Vagina (tissue), 2 donors: Measurements from ENCODE around the gene PAX7. TPM values are rescaled to one million over a fixed set of nuclear protein-coding genes. Genes with fewer than 3 reads are reported as not detected.

Experiments
- DNase-seq, 2 donors: peaks; one replicate each; pipeline ENCODE4 v3.0.0-alpha.2; 2017; ENCODE audit errors: extremely low spot score in 2 of 2
- H3K27ac ChIP-seq: fragments of 200-600 bp; sonication (generic); one replicate; pipeline ENCODE4 v1.5.1; 2019
- H3K27me3 ChIP-seq: fragments of 200-600 bp; sonication (generic); one replicate; pipeline ENCODE4 v1.5.1; 2019
- H3K36me3 ChIP-seq, 2 donors: fragments of 200-600 bp; sonication (generic); one replicate each; pipeline ENCODE4 v1.5.1; 2017 to 2019
- H3K4me1 ChIP-seq: fragments of 200-600 bp; sonication (generic); one replicate; pipeline ENCODE4 v1.5.1; 2019
- H3K4me3 ChIP-seq, 2 donors: fragments of 200-600 bp; sonication (generic); 1 replicate in 1 of 2; 2 replicates in 1 of 2; pipeline ENCODE4 v1.5.1; 2016 to 2019
- H3K9me3 ChIP-seq: fragments of 200-600 bp; sonication (generic); one replicate; pipeline ENCODE4 v1.5.1; 2019
- CTCF ChIP-seq, 3 experiments: fragments of 450-650 bp in 2 of 3; fragments of 200-600 bp in 1 of 3; sonication (generic) in 1 of 3; IDR thresholded peaks; one replicate each; pipeline ENCODE4 v1.5.1; 2017 to 2019; ENCODE audit warnings: antibody characterized with exemption in 3 of 3, mild to moderate bottlenecking in 2 of 3, moderate library complexity in 2 of 3
- POLR2A ChIP-seq, 2 donors: fragments of 450-650 bp; IDR thresholded peaks; one replicate each; pipeline ENCODE4 v1.6.1; 2017; ENCODE audit warnings: antibody characterized with exemption in 2 of 2, mild to moderate bottlenecking in 2 of 2, moderate library complexity in 2 of 2
- POLR2AphosphoS5 ChIP-seq, 2 donors: sonication (generic); formaldehyde crosslinking; IDR thresholded peaks; one replicate each; pipeline ENCODE4 v1.9.0; 2017; ENCODE audit warnings: antibody characterized with exemption in 2 of 2, mild to moderate bottlenecking in 2 of 2, low read depth in 1 of 2; ENCODE audit not compliant: insufficient read depth in 1 of 2
- intact Hi-C: fragments of 100-400 bp; cut with DNase I; formaldehyde crosslinking; loops from one replicate; pipeline ENCODE4 v1.15.1; 2023
- total RNA-seq: library from RNA; depleted of rRNA; stranded (reverse); fragments of >200 nt; gene quantifications from one replicate; pipeline ENCODE4 v1.2.3, GENCODE V29; 2016

PAX7 gene
- total RNA-seq, 1 donor from 2014 or later = not detected

- DNase-seq = no peak
- no peaks in the 10 kb centered on the region for H3K4me1 ChIP-seq
- no peaks in the 10 kb centered on the region for H3K9me3 ChIP-seq
- H3K27me3 ChIP-seq = peaks cover 3% of the 10 kb centered on the region
- no peak overlapping the region for H3K27ac ChIP-seq
- intact Hi-C loops = no loop called here
- TF ChIP-seq POLR2AphosphoS5 (IDR thresholded peaks at IDR 0.05; ENCODE audit: insufficient read depth in 1 of 2, low read depth in 1 of 2) = no peak
- TF ChIP-seq CTCF (IDR thresholded peaks at IDR 0.05) = no peak
- TF ChIP-seq POLR2A (IDR thresholded peaks at IDR 0.05) = no peak
- no peak overlapping the region for H3K4me3 ChIP-seq
- H3K36me3 ChIP-seq = no peaks in the 10 kb centered on the region
Observed at GRCh38 chr1:18653916-18654315, 23.3 kb downstream of the PAX7 start.

GRCh38 chr1:18654599-18654998 is 24.0 kb downstream of the PAX7 start:
- no peaks in the 10 kb centered on the region for H3K9me3 ChIP-seq
- DNase-seq = no peak
- no peaks in the 10 kb centered on the region for H3K4me1 ChIP-seq
- no peak overlapping the region for H3K4me3 ChIP-seq
- no peak overlapping the region for H3K27ac ChIP-seq
- H3K27me3 ChIP-seq = peaks cover 3% of the 10 kb centered on the region
- intact Hi-C loops = no loop called here
- no peaks in the 10 kb centered on the region for H3K36me3 ChIP-seq
- TF ChIP-seq POLR2A (IDR thresholded peaks at IDR 0.05) = no peak
- no peak for TF ChIP-seq POLR2AphosphoS5 (IDR thresholded peaks at IDR 0.05; ENCODE audit: insufficient read depth in 1 of 2, low read depth in 1 of 2)
- no peak for TF ChIP-seq CTCF (IDR thresholded peaks at IDR 0.05)

GRCh38 chr1:18657506-18658201 is 27.0 kb downstream of the PAX7 start:
- no peak for DNase-seq
- no peak overlapping the region for H3K4me3 ChIP-seq
- intact Hi-C loops = no loop called here
- H3K9me3 ChIP-seq = no peaks in the 10 kb centered on the region
- H3K27ac ChIP-seq = no peak overlapping the region
- no peaks in the 10 kb centered on the region for H3K36me3 ChIP-seq
- H3K27me3 ChIP-seq = no peaks in the 10 kb centered on the region
- TF ChIP-seq POLR2A (IDR thresholded peaks at IDR 0.05) (no peak), CTCF (IDR thresholded peaks at IDR 0.05) (no peak), POLR2AphosphoS5 (IDR thresholded peaks at IDR 0.05; ENCODE audit: insufficient read depth in 1 of 2, low read depth in 1 of 2) (no peak)
- H3K4me1 ChIP-seq = no peaks in the 10 kb centered on the region

- intact Hi-C loops = no loop called here
- no peaks in the 10 kb centered on the region for H3K27me3 ChIP-seq
Observed at GRCh38 chr1:18658831-18659230, 28.2 kb downstream of the PAX7 start.

More at GRCh38 chr1:18658831-18659230, 28.2 kb downstream of the PAX7 start:
- Histone ChIP-seq H3K4me1 (no peaks in the 10 kb centered on the region), H3K27ac (no peak overlapping the region), H3K36me3 (no peaks in the 10 kb centered on the region), H3K9me3 (no peaks in the 10 kb centered on the region), H3K4me3 (no peak overlapping the region)
- no peak for DNase-seq
- TF ChIP-seq CTCF (IDR thresholded peaks at IDR 0.05) = no peak
- TF ChIP-seq POLR2AphosphoS5 (IDR thresholded peaks at IDR 0.05; ENCODE audit: insufficient read depth in 1 of 2, low read depth in 1 of 2) = no peak
- no peak for TF ChIP-seq POLR2A (IDR thresholded peaks at IDR 0.05)
